Measurements from ENCODE around the gene HIVEP1. TPM values are rescaled to one million over a fixed set of nuclear protein-coding genes. Genes with fewer than 3 reads are reported as not detected.

The HIVEP1 gene
- total and polyA plus RNA-seq, 2 of the 8 experiments (the other 6 are each of a cell fraction or from before 2014, with no cell fraction given), result 22.6 to 23.1 TPM

- no peak overlapping the region for H2BK5ac ChIP-seq (ENCODE audit: low read depth, low read length)
- no peak overlapping the region for H3K4me2 ChIP-seq (ENCODE audit: insufficient read depth in 1 of 2, low read depth in 2 of 2, low read length in 2 of 2)
- 88 to 100% methylated on average over 1 to 4 of the region's 4 CpGs for WGBS, 2 experiments (ENCODE audit: extremely low coverage in 1 of 2, insufficient coverage in 1 of 2, insufficient read length in 1 of 2, insufficient replicate concordance in 2 of 2, low coverage in 1 of 2, low lambda C conversion rate in 2 of 2, missing lambda C conversion rate in 1 of 2)
- H3K56ac ChIP-seq (replicated peaks; ENCODE audit: insufficient read length, low read depth, low read length), result no peak overlapping the region
- no peak overlapping the region for H2BK20ac ChIP-seq (ENCODE audit: low read length)
- no peak overlapping the region for H2AFZ ChIP-seq (ENCODE audit: low read length)
- TF ChIP-seq JUN (IDR thresholded peaks at IDR 0.05; ENCODE audit: low read depth, low read length), result no peak
- no peak for TF ChIP-seq TBP (IDR thresholded peaks at IDR 0.05; ENCODE audit: low read depth, low read length)
- no peak for TF ChIP-seq CREB1 (IDR thresholded peaks at IDR 0.05)
- no peak for TF ChIP-seq SP4 (IDR thresholded peaks at IDR 0.05; ENCODE audit: low read length)
- no peak overlapping the region for H2BK15ac ChIP-seq (ENCODE audit: low read length)
- no peaks in the 10 kb centered on the region for H3K27me3 ChIP-seq (replicated peaks in 1 of 4; ENCODE audit: control insufficient read depth in 3 of 4, extremely low read depth in 1 of 4, insufficient read depth in 3 of 4, low read length in 3 of 4)
- no peaks in the 10 kb centered on the region for H3K9me3 ChIP-seq (ENCODE audit: insufficient read depth in 2 of 2, low read depth in 1 of 2, low read length in 1 of 2)
- no peak overlapping the region for H3K4ac ChIP-seq (replicated peaks; ENCODE audit: insufficient read length, low read depth, low read length)
- H3K9ac ChIP-seq (replicated peaks in 1 of 4; ENCODE audit: extremely low read depth in 1 of 4, low read depth in 3 of 4, low read length in 3 of 4), result no peak overlapping the region
- peaks cover 3 to 99% of the 10 kb centered on the region in 2 experiments; a peak in 3 of 4 replicates for H3K79me2 ChIP-seq (ENCODE audit: control insufficient read depth in 1 of 2, insufficient read depth in 2 of 2, low read length in 2 of 2)
- no peak overlapping the region for H4K5ac ChIP-seq (ENCODE audit: insufficient read length, low read depth, low read length)
- H3K4me3 ChIP-seq (ENCODE audit: extremely low read depth in 1 of 4, insufficient read depth in 2 of 4, low read depth in 3 of 4, low read length in 4 of 4), result no peak overlapping the region
- no peak overlapping the region for H4K8ac ChIP-seq (ENCODE audit: extremely low read depth, insufficient read depth, low read length)
- no peaks in the 10 kb centered on the region for H3K23me2 ChIP-seq (ENCODE audit: low read depth, low read length)
- no peak overlapping the region for H3K23ac ChIP-seq (ENCODE audit: insufficient read length)
- no peak overlapping the region for H2BK12ac ChIP-seq (ENCODE audit: low read depth, low read length)
- CTCF ChIA-PET (ENCODE audit: partially characterized antibody), result interaction anchor here (0.6 kb wide), 1 partner anchor 1147 kb away, joined by 3 read pairs; no protein-coding TSS in a partner anchor
- no peak overlapping the region for H2AK5ac ChIP-seq (ENCODE audit: low read depth, low read length)
- H4K91ac ChIP-seq (replicated peaks; ENCODE audit: insufficient read length, low read length), result no peak overlapping the region
- H3K18ac ChIP-seq (ENCODE audit: extremely low read depth, low read length), result no peak overlapping the region
- DNase-seq (ENCODE audit: low read depth in 1 of 2, low spot score in 2 of 2), result no peak
- H3K27ac ChIP-seq (ENCODE audit: low read depth, low read length), result no peak overlapping the region
- H3K79me1 ChIP-seq (ENCODE audit: low read depth, low read length), result peaks cover 2% of the 10 kb centered on the region
- H3K4me1 ChIP-seq (replicated peaks in 1 of 4; ENCODE audit: control insufficient read depth in 3 of 4, insufficient read depth in 4 of 4, low read length in 3 of 4), result peaks cover 0 to 2% (median 1%) of the 10 kb centered on the region in 4 experiments; a peak in 3 of 7 replicates
- H3K14ac ChIP-seq (ENCODE audit: insufficient read length), result no peak overlapping the region
- H4K20me1 ChIP-seq (replicated peaks in 1 of 2; ENCODE audit: control insufficient read depth in 1 of 2, insufficient read depth in 2 of 2, low read length in 2 of 2), result peaks cover 2% of the 10 kb centered on the region in 2 experiments
- no peak overlapping the region for H2BK120ac ChIP-seq (replicated peaks; ENCODE audit: low read depth, low read length)
- H3K36me3 ChIP-seq (ENCODE audit: control insufficient read depth in 2 of 4, insufficient read depth in 4 of 4, low read length in 3 of 4), result peaks cover 0 to 15% (median 0%) of the 10 kb centered on the region in 4 experiments; a peak in 4 of 8 replicates
- POLR2A ChIA-PET (ENCODE audit: partially characterized antibody), result no interaction called here
- FAIRE-seq, result no peak
These were observed 14.0 kb downstream of the HIVEP1 start for GRCh38 chr6:12026120-12026519.
